Measurements from ENCODE around the gene TRIM73.
"Not testable (repeated sequence)": the region's sequence is repeated elsewhere in the genome, so short reads cannot be mapped to it uniquely, and the experiment has no call there.

DNA sequence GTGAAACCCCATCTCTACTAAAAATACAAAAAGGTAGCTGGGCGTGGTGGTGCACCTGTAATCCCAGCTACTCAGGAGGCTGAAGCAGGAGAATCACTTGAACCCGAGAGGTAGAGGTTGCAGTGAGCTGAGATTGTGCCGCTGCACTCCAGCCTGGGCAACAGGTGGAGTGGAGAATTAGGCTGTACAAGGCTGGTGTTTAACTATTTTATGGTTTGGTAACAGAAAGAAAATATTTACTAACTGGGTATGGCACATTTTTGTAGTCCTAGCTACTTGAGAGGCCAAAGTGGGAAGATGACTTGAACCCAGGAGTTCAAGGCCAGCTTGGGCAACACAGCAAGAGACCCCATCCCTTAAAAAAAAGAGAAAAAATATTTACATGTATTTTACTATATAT, 31.4 kb upstream of the TRIM73 start:
- TF ChIP-seq, protein P1, sequence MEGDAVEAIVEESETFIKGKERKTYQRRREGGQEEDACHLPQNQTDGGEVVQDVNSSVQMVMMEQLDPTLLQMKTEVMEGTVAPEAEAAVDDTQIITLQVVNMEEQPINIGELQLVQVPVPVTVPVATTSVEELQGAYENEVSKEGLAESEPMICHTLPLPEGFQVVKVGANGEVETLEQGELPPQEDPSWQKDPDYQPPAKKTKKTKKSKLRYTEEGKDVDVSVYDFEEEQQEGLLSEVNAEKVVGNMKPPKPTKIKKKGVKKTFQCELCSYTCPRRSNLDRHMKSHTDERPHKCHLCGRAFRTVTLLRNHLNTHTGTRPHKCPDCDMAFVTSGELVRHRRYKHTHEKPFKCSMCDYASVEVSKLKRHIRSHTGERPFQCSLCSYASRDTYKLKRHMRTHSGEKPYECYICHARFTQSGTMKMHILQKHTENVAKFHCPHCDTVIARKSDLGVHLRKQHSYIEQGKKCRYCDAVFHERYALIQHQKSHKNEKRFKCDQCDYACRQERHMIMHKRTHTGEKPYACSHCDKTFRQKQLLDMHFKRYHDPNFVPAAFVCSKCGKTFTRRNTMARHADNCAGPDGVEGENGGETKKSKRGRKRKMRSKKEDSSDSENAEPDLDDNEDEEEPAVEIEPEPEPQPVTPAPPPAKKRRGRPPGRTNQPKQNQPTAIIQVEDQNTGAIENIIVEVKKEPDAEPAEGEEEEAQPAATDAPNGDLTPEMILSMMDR (IDR thresholded peaks at IDR 0.05; ENCODE audit: borderline replicate concordance, extremely low read depth, low read length, poor library complexity, severe bottlenecking): not testable (repeated sequence)
- TF ChIP-seq EZH2 (IDR thresholded peaks at IDR 0.05; ENCODE audit: borderline replicate concordance, low read depth, low read length, severe bottlenecking): not testable (repeated sequence)

Data from DND-41 (cell line).